ENCODE measurements around the gene TLCD4. TPM values are rescaled to one million over a fixed set of nuclear protein-coding genes. Genes with fewer than 3 reads are reported as not detected.
"Not testable (repeated sequence)": the region's sequence is repeated elsewhere in the genome, so short reads cannot be mapped to it uniquely, and the experiment has no call there.

The TLCD4 gene, protein sequence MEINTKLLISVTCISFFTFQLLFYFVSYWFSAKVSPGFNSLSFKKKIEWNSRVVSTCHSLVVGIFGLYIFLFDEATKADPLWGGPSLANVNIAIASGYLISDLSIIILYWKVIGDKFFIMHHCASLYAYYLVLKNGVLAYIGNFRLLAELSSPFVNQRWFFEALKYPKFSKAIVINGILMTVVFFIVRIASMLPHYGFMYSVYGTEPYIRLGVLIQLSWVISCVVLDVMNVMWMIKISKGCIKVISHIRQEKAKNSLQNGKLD
- total RNA-seq (2014; rRNA removed; shearing (Covaris generic)), result 14.4 and 15.8 TPM in 2 replicates

DNA sequence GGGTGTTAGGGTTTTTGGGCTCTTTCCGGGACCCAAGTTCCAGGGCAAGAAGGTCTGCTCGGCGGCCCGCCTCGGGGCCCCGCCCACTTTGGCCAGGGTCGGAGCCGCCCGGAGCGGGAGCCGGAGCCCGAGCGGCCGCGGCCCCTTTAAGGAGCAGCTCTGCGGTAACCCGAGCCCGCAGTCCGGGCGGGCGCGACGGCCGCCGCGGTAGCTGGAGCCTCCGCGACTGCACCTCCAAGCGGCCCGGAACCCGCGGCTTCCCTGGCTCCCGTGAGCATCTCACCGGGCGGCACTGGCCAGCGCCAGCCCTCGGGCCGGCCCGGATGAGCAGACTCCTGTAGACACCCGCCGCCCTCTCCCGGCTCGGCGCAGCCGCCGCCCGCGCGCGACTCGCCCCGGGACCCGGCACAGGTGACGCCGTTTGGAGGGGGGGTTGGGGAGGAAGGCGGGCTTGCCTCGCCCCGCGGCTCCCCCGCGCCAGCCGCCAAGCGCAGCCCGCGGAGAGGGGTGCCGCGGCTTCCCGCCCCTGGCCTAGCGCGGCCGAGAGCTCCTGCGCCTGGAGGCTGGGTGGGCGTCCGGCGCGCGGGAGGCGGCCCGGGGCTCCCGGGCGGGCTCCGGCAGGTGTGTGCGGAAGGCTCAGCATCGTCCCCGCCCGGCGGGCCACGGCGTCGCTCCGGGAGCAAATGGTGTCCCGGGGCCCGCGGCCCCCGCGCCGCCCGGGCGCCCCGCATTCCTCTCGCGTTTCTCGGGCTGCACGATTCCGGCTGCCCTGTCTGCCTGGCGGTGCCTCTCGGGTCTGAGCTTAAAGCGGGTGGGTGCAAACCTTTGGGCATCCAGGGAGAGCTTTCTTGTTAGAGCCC, at the start of gene TLCD4:
TLCD4 (plus strand) TSS at position 149 of the 860 bp plus-strand sequence. CDS start 26,547 bp downstream, outside the sequence.
- peak; percentile 17 for DNase-seq (ENCODE audit: low spot score)

DNA sequence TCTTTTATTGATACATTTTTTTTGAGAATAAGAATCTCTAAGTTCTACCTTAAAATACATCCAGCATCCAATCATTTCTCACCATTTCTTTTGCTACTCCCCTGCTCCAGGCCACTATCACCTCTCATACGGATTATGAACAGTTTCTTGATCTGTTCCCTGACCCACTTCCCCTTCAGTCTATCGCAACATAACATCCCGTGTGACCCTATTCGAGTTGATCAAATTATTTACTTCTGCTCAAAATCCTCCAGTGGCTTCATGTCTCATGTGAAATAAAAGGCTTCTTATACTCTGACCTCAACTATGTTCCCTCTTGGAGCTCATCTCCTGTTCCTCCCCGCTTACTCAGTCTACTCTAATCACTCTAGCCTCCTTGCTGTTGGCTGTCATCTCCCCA, 49.6 kb upstream of the TLCD4 start:
- no peak for DNase-seq (ENCODE audit: low spot score)

DNA sequence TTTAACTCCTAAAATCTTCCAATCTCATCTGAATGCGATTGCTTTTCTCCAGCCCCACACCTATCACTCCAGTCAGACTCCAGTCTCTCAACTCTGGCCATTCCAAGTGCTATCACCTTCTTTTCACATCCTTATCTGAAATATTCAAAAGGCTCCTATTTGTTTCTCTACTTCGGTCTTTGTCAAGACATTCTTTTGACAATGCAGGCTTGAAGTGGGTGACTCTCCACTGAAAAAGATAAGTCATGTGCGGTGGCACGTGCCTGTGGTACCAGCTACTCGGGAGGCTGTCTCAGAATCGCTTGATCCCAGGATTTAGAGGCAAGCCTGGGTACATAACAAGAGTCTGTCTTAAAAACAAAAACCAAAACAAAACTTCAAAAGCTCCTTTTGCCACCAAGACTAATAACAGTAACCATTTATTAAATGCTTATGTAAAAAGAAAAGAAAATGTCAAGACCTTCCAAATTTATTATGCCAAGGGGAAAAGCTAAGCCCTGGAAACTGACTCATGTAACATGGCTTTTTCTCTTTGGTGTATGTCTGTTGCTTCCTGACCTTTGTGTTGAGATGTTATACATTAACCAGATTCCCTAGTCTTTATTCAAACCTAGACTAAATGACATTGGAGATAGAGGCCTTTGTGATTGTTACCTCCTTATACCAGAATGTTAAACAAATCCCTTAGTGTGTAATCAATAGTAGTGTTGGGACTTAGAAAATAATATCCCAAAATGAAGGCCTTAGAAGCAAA, 48.0 kb upstream of the TLCD4 start:
- DNase-seq (ENCODE audit: low spot score), result no peak

DNA sequence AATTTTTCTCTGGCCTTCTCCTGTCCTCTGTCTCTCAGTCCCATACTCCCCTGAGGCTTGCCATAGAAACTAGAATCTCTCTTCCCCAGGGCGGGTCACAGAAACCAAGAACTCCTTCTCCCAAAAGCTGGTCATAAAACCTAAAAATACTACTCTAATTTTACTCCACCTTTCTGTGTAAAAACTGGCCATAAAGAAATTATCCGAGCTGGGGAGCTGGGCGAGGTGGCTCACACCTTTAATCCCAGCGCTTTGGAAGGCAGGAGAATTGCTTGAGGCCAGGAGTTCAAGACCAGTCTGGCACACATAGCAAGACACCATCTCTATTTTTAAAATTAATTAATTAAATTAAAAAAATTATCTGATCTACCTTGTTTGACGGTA, 47.5 kb upstream of the TLCD4 start:
- no peak for DNase-seq (ENCODE audit: low spot score)

DNA sequence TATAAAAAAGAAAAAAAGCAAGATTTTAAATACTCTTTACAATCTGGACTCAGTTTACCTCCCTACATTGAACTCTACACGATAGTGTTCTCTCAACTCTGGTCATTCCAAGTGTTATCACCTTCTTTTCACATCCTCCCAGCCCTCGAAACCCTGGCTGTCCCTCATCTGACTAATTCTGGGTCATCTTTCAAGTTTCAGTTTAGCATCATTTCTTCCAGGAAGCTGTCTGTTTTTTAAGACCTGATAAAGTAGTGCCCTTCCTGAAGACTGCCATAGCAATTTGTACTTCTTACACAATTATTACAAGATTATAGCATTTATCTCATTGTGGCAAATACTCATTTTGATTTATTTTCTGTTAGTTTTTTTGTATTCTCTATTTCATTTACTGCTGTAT, 45.6 kb upstream of the TLCD4 start:
- DNase-seq (ENCODE audit: low spot score), result no peak

DNA sequence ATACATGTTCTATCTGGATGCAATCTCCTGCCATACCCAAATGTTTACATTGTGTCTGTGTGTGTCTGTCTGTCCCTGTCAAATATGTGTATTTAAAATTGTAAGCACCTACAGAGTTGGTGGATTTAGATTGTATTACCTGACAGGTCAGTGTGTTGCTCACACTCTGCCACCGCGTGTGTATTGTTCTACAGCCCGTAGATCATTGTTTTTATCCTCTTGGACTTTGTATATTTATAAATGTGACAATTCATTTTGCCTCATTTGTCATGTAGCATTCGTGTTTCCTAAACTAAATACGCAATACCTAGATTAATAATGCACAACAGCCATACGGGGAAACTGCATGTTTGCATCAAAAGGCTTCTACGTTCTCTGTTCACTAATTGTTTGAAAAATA, 45.0 kb upstream of the TLCD4 start:
- no peak for DNase-seq (ENCODE audit: low spot score)

DNA sequence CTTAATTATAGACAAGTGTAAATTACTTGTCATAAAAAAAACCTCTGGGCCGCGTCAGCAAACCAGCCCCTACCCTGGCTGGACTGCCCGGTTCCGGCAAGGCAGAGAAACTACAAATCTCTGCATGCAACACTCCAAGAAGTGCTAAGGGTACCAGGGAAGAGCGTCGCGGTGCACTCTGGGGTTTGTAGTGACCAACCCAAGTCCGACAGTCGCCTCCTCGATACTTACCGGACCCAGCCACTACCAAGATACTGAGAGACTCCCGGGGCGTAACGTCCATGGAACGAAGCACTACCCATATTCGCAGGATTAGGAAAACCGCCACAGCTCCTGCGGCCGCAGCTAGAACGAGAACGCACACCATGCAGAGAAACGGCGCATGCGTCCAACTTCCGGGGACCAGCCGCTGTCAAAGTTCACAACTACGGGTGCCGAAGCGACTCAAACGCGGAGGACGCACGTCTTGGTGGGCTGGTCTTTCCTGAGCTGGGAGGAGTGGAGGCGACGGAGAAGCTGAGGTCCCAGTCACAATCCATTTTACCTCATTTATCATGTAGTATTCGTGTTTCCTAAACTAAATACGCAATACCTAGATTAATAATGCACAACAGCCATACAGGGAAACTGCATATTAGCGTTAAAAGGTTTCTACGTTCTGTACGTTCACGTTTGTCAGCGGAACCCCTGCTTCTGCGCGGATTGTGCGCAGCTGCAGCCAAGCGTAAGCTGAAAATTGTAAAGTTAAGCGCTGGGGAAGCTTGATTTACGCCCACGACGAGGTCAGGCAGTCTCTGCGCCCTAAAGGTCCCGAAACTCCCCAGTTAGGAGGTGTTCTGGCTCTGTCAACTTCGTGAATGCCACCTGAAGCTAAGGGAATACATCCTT, 44.4 kb upstream of the TLCD4 start, which contains the start of gene ALG14:
ALG14 (minus strand) TSS at position 420 of the 888 bp plus-strand sequence; CDS start at position 367, 53 bp downstream.
- DNase-seq (ENCODE audit: low spot score), result peak; percentile 86

DNA sequence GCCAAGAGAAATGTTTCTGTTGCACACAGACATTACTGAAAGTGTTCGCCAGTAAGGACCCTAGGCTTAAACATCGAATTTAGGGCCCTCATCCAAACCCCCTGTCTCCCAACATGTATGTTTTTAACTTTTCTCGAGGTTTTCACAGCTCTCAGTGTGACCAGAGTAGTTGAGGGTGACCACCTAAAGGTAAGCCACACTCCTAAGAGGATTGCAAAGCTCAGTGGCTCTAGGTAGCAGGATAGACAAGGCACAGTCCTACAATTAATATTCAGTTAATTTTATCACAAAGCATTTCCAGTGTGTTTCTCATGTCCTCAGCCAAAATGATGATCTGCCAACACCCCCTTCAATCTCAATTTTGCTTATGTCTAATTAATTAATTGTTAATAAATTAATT, 43.7 kb upstream of the TLCD4 start:
- no peak for DNase-seq (ENCODE audit: low spot score)

DNA sequence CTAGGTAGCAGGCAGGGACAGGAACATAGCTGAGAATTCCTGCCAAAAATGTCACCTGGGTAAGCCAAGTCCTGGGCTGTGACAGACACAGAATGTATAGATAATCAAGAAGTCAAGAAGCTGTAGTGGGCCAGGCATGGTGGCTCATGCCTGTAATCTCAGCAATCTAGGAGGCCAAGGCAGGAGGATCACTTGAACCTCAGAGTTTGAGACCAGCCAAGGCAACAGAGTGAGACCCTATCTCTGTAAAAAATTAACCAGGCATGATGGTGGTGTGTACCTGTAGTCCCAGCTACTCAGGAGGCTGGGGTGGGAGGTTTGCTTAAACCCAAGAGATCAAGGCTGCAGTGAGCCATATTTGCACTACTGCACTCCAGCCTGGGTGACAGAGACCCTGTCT, 41.1 kb upstream of the TLCD4 start:
- no peak for DNase-seq (ENCODE audit: low spot score)

DNA sequence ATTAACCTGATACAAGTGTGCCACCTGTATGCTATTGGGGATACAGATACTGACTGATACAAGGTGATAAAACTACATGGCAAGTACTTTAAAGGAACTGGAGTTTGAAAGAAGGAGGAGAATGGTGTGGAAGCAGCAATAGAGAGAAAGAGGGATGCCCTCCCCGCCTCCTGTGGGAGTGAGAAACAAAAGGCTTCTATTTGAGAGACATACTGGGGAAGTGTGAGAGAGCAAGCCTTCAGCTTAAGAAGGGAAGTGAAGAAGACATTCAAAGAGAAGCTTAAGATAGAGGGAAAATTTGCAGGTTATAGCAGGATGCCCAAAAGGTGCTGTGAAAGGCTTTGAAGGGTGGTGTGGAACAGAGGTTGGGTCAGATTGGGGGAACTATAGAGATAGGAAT, 36.7 kb upstream of the TLCD4 start:
- no peak for DNase-seq (ENCODE audit: low spot score)

DNA sequence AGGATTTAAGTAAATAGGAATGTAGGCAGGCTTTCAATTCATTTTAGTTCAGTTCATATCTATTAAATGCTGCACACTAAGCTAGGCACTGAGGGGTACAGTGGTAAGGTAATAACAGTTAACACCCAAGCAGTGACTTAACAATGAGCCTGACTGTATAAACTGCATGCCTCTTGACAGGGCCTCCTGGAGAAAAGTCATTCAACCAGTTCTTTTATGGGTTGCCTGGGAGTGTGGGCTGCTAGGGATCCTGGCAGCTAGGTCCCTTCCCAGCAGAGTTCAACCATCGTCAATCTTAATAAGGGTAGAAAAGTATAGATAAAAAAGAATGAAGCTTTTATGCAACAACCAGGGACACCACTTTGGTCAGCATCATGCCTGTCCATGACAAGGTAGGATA, 36.3 kb upstream of the TLCD4 start:
- no peak for DNase-seq (ENCODE audit: low spot score)

DNA sequence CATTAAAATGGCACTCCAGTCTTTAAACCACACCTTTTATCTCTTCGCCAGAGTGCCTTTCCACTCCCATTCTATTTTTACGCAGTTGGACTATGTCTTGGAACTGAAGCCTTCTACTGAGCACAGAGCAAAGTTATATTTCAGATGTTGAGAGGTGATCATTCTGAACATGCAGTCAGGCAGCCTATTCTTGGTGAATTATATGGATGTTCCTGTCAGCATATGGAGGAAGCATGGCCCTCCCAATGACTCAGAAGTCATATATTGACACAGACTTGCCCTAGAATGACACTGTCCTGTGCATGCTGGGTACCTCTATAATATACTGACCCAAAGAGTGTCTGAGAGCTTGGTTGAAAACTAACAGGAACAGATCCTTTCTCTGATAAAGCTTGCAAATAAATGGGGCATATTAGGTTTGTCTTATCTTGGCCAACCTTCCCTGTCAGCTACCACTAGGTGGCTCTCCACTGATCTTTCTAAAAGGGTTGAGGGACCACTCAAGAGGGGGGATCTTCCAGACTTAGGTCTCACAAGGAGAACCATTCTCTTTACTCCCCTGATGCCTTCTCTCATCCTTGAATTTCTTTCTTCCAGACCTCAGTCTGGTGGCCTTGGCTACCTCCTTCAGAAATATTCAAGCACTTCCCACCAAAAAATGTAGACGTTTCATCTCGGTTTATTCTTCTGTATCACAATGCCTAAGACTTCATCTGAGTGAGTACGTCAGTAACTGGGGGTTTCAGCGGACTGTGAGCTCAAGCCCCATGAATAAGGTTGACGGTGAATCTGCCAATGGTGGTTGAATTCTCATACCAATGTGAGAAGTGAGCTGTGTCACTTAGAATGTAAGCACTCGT, 32.6 kb upstream of the TLCD4 start:
- peak; percentile 17 for DNase-seq (ENCODE audit: low spot score)

DNA sequence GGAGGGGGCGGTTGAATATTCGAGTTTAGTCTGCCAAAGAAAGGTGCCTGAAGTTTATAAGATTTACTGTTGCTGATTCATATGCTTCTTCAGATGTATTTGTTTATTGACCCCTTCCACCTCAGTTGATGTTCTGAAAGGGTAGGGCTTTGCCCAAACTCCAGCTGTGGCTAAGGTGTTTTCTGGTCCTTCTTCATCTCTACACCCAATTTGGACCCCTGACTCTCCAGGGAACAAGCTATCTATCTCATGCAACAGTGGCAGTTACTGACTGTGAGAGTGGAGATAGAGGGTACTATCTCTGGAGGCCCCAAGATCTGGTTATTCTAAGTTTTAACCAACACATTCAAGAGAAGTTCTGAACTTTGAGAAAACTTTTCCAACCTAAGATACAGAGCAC, 31.8 kb upstream of the TLCD4 start:
- DNase-seq (ENCODE audit: low spot score), result no peak

DNA sequence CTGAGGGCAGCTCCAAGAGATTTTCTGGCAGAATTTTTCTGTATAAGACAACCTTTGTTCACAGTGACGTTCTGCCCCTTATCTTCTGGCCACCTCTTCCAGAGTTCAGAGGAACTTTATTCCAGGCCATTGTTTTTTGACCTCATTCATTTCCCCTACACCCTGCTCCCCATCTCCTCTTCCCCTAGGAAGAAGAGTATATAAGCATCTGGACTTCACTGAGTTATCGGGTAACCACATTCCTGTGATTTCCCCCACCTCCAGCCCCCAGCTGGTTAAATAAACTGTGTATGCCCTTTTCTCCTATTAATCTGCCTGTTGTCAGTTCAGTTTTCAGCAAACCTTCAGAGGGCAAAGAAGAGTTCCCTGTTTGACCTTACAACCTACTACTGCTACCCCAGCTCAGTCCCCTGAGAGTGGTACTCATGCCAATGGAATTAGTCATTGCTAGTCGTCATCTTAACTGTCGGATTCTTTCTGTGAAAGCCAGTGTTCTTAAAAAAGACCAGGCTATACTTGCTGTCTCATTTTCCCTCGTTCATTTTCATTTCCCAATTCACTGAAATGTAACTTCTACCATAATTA, 30.1 kb upstream of the TLCD4 start:
- DNase-seq (ENCODE audit: low spot score), result peak; percentile 95

DNA sequence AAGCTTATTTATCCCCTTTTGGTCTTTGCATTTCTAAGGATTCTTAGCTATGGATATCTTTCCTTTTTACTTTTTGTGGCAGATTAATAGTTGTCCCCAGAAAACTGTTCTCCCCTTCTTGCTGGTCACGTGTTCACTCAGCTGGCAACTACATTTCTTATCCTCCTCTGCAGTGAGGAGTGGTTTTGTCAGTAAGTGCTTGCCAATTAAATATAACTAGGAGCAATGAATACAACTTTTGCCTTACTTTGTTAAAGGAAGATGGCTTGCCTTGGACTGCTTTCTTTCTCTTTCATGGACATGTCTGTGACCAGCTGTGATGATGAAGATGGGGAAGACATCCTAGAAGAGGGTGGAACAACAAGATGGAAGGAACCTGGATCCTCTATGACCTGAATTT, 28.9 kb upstream of the TLCD4 start:
- no peak for DNase-seq (ENCODE audit: low spot score)

DNA sequence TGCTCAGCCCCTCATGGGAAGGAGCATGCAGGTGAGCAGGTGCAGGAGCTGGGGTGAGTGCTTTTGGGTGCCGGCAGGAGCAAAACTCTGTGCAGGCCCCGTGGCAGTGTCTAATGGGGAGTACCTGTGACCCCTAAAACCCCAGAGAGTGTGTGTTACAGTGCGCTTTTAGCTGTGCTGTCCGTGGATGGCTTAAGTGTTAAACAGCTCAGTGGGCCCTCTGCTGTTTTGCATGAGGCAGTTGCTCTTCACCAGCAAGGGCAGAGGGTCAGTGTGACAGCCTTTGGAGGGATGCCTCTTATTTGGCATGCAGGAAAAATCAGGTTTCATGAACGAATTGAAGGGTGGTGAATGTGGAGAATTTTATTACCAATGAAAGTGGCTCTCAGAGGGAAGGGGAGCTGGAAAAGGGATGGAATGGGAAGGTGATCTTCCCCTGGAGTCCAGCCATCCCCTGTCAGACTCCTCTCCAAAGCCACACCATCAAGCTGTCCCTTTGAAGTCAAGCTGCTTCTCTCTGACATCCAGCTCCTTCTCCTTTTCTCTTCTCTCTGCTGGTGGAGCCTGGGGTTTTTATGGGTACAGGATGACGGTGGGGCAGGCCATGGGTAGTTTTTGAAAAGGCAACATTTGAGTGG, 27.4 kb upstream of the TLCD4 start:
- no peak for DNase-seq (ENCODE audit: low spot score)

DNA sequence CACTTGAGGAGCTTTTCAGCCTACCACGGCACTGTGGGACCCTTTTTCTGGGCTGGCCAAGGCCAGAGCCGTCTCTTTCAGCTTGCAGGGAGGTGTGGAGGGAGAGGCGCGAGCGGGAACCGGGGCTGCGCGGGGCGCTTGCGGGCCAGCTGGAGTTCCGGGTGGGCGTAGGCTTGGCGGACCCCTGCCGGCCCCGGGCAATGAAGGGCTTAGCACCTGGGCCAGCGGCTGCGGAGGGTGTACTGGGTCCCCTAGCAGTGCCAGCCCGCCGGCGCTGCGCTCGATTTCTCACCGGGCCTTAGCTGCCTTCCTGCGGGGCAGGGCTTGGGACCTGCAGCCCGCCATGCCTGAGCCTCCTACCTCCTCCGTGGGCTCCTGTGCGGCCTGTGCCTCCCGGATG, 25.9 kb upstream of the TLCD4 start:
- DNase-seq (ENCODE audit: low spot score), result not testable (repeated sequence)

DNA sequence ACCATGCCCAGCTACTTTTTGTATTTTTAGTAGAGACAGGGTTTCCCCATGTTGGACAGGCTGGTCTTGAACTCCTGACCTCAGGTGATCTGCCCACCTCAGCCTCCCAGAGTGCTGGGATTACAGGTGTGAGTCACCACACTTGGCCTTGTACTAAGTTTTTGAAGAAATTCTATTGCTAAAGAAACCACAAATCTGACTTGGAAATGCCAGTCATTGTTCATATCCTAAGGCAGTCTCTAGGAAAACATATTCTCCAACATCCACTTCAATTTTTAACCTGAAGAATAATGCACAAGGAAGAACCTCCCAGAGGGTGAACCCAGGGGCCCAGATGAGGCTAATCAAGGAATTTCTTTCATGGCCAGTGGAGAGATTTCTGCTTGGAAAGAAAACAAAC, 24.3 kb upstream of the TLCD4 start:
- not testable (repeated sequence) for DNase-seq (ENCODE audit: low spot score)

DNA sequence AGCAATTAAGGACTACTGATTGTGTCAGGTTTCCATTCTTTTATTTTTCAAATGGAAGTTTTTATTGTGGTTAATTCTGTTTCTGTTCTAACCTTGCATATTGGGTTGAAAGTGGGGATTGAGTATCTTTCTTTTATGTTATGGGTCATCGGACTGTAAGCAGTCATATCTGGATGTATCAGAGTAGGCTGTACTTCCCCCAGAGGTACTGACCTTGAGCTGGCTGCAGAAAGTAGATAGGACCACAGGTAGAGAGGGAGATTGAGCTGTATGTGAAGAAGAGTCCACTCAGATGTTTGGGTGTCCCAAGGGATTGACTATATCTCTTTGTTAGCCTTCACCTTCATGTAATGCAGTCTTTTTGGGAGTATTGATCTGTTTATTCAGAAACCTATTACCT, 23.9 kb upstream of the TLCD4 start:
- DNase-seq (ENCODE audit: low spot score), result no peak

DNA sequence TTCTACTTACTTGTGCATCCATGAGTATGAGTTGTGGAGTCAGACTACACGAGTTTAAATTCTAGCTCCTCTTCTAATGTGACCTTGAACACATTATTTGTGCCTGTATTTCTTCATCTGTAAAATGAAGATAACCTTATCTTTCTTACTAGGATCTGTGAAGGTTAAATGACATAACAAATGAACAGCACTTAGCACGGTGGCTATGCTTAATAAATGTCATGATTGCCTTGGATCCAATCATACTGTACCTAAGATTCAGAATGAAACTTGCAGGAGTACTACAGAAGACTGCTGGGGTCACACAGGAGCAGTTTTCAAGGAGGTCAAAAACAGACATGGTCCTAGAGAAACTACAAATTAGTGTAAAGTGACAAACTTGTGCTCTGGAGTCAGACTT, 22.2 kb upstream of the TLCD4 start:
- no peak for DNase-seq (ENCODE audit: low spot score)
